Smooth muscle cell (in vitro differentiated cells): Measurements from ENCODE around the gene TPD52L1. TPM values are rescaled to one million over a fixed set of nuclear protein-coding genes. Genes with fewer than 3 reads are reported as not detected.
"Not testable (repeated sequence)": the region's sequence is repeated elsewhere in the genome, so short reads cannot be mapped to it uniquely, and the experiment has no call there.

ENCODE experiments used
- DNase-seq: peaks from one replicate; lab custom pipeline; 2025; ENCODE audit not compliant: unreplicated experiment; lab: John Stamatoyannopoulos, UW
- H2AFZ ChIP-seq: fragments of 200-600 bp; sonication (generic); 2 replicates; pipeline ENCODE4 v1.6.0; 2016; ENCODE audit warnings: antibody characterized with exemption, low read depth, mild to moderate bottlenecking
- H3F3A ChIP-seq: fragments of 200-600 bp; sonication (generic); 2 replicates; pipeline ENCODE4 v1.6.0; 2017; ENCODE audit warnings: antibody characterized with exemption, low read depth
- H3K27ac ChIP-seq: fragments of 200-600 bp; sonication (generic); 2 replicates; pipeline ENCODE4 v1.5.1; 2016; ENCODE audit warnings: low read depth, mild to moderate bottlenecking
- H3K27me3 ChIP-seq: fragments of 200-600 bp; sonication (generic); 2 replicates; pipeline ENCODE4 v1.6.1; 2016; ENCODE audit warnings: low read depth, mild to moderate bottlenecking
- H3K36me3 ChIP-seq: fragments of 200-600 bp; sonication (generic); 2 replicates; pipeline ENCODE4 v1.5.1; 2016; ENCODE audit warnings: low read depth
- H3K4me1 ChIP-seq: fragments of 200-600 bp; sonication (generic); 2 replicates; pipeline ENCODE4 v1.5.1; 2016; ENCODE audit warnings: low read depth
- H3K4me2 ChIP-seq: fragments of 200-600 bp; sonication (generic); 2 replicates; pipeline ENCODE4 v1.6.0; 2016; ENCODE audit warnings: mild to moderate bottlenecking
- H3K4me3 ChIP-seq: fragments of 200-600 bp; sonication (generic); 2 replicates; pipeline ENCODE4 v1.5.1; 2016; ENCODE audit warnings: mild to moderate bottlenecking
- H3K79me2 ChIP-seq: fragments of 200-600 bp; sonication (generic); 2 replicates; pipeline ENCODE4 v1.6.0; 2016; ENCODE audit warnings: low read depth, mild to moderate bottlenecking
- H3K9ac ChIP-seq: fragments of 200-600 bp; sonication (generic); 2 replicates; pipeline ENCODE4 v1.6.0; 2016; ENCODE audit warnings: low read depth
- H3K9me3 ChIP-seq: fragments of 200-600 bp; sonication (generic); replicated peaks from 2 replicates; pipeline ENCODE4 v1.5.1; 2016; ENCODE audit warnings: low read depth
- H4K20me1 ChIP-seq: fragments of 200-600 bp; sonication (generic); 2 replicates; pipeline ENCODE4 v1.6.0; 2016; ENCODE audit warnings: low read depth
- WGBS: methylation state at CpG from one replicate; pipeline ENCODE4 v1.1.7; 2016; ENCODE audit warnings: low lambda C conversion rate; 5-methylcytosine and 5-hydroxymethylcytosine counted together
- polyA plus RNA-seq: library from polyadenylated mRNA; unstranded; fragments of >200 nt; fragmentation: Nextera tagmentation; extraction: Ambion mirVana; gene quantifications from 2 replicates; pipeline ENCODE4 v1.2.1, GENCODE V29; 2016
- total RNA-seq: library from RNA; depleted of rRNA; stranded (reverse); fragments of >200 nt; gene quantifications from 2 replicates; pipeline ENCODE4 v1.2.3, GENCODE V29; 2014
- TF ChIP-seq, protein P1 (sequence below): fragments of 200-600 bp; sonication (generic); IDR thresholded peaks from 2 replicates; pipeline ENCODE4 v1.5.1; 2017; ENCODE audit warnings: borderline replicate concordance, mild to moderate bottlenecking, antibody characterized with exemption; ENCODE audit not compliant: insufficient read depth, poor library complexity, severe bottlenecking

The TPD52L1 gene
- total and polyA plus RNA-seq, 2 experiments from 2014 or later: 15.3 to 65.8 TPM

DNA sequence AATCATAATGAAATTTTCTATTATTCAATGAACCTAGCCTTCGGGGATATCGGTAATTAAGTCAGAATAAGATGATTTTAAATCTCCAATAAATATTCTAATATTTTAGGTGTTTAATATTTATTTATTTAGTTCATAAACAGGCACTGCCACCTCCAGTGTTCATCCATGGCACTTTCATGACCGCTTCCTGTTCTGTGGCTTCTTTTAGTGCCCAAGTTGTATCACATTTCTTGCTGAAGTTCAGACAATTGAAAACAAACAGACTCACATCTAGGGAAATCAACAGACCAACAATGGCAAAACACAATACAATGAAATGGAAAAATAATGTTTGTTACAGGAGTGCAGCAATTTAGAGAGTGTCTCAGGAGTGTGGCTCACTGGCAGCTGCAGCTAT, 122.2 kb downstream of the TPD52L1 start:
- Histone ChIP-seq H3K9me3 (no peaks in the 10 kb centered on the region), H4K20me1 (peaks cover 7% of the 10 kb centered on the region), H3K4me3 (no peak overlapping the region), H3K36me3 (no peaks in the 10 kb centered on the region), H3K27ac (no peak overlapping the region), H3K4me1 (no peaks in the 10 kb centered on the region), H3K9ac (no peak overlapping the region), H3K27me3 (no peaks in the 10 kb centered on the region), H3F3A (no peaks in the 10 kb centered on the region), H2AFZ (no peak overlapping the region), H3K79me2 (no peaks in the 10 kb centered on the region), H3K4me2 (no peak overlapping the region)
- DNase-seq: no peak
- WGBS: 97% methylated on average over 3 of the region's 3 CpGs
- TF ChIP-seq, protein P1, sequence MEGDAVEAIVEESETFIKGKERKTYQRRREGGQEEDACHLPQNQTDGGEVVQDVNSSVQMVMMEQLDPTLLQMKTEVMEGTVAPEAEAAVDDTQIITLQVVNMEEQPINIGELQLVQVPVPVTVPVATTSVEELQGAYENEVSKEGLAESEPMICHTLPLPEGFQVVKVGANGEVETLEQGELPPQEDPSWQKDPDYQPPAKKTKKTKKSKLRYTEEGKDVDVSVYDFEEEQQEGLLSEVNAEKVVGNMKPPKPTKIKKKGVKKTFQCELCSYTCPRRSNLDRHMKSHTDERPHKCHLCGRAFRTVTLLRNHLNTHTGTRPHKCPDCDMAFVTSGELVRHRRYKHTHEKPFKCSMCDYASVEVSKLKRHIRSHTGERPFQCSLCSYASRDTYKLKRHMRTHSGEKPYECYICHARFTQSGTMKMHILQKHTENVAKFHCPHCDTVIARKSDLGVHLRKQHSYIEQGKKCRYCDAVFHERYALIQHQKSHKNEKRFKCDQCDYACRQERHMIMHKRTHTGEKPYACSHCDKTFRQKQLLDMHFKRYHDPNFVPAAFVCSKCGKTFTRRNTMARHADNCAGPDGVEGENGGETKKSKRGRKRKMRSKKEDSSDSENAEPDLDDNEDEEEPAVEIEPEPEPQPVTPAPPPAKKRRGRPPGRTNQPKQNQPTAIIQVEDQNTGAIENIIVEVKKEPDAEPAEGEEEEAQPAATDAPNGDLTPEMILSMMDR: no peak

DNA sequence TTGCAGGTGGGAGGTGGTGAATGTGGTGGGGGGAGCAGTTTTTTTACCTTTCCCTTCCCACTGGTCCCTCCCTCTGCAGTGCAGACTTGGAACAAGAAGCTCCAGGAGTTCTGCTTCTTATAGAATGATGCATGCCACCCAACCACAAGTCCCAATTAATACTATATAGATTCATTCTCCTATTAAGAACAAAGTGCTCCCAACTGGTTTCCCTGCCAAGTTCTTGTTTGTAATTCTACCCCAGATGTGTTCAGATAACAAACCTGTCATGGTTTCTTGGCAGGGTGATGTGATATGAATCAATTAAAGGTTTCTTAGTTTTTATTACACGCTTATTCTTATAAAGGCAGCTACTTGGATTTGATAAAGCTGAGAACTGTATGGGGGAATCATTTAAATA, 124.3 kb downstream of the TPD52L1 start:
- 95% methylated on average over 1 of the region's 1 CpG for WGBS
- no peaks in the 10 kb centered on the region for H3K4me1 ChIP-seq
- no peaks in the 10 kb centered on the region for H3K9me3 ChIP-seq
- no peak overlapping the region for H3K4me2 ChIP-seq
- H3F3A ChIP-seq: no peaks in the 10 kb centered on the region
- H3K4me3 ChIP-seq: no peak overlapping the region
- H3K79me2 ChIP-seq: peaks cover 15% of the 10 kb centered on the region
- no peaks in the 10 kb centered on the region for H3K36me3 ChIP-seq
- H2AFZ ChIP-seq: no peak overlapping the region
- peaks cover 7% of the 10 kb centered on the region for H4K20me1 ChIP-seq
- TF ChIP-seq, protein P1: no peak
- H3K27ac ChIP-seq: no peak overlapping the region
- H3K9ac ChIP-seq: no peak overlapping the region
- H3K27me3 ChIP-seq: no peaks in the 10 kb centered on the region
- no peak for DNase-seq

DNA sequence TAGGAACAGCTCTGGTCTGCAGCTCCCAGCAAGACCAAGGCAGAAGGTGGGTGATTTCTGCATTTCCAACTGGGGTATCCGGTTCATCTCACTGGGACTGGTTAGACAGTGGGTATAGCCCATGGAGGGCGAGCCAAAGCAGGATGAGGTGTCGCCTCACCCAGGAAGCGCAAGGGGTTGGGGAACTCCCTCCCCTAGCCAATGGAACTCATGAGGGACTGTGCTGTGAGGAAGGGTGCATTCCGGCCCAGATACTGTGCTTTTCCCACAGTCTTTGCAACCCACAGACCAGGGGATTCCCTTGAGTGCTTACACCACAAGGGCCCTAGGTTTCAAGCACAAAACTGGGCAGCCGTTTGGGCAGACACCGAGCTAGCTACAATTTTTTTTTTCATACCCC, 126.4 kb downstream of the TPD52L1 start:
- no peak overlapping the region for H3K9ac ChIP-seq
- H3K4me1 ChIP-seq: no peaks in the 10 kb centered on the region
- no peak for DNase-seq
- WGBS: 97% methylated on average over 7 of the region's 7 CpGs
- no peak overlapping the region for H3K27ac ChIP-seq
- H3K79me2 ChIP-seq: peaks cover 25% of the 10 kb centered on the region
- no peaks in the 10 kb centered on the region for H3K36me3 ChIP-seq
- no peak overlapping the region for H3K4me2 ChIP-seq
- H3K27me3 ChIP-seq: no peaks in the 10 kb centered on the region
- H3K9me3 ChIP-seq: no peaks in the 10 kb centered on the region
- H3F3A ChIP-seq: no peaks in the 10 kb centered on the region
- TF ChIP-seq, protein P1: no peak
- H2AFZ ChIP-seq: no peak overlapping the region
- peaks cover 7% of the 10 kb centered on the region for H4K20me1 ChIP-seq
- H3K4me3 ChIP-seq: no peak overlapping the region

DNA sequence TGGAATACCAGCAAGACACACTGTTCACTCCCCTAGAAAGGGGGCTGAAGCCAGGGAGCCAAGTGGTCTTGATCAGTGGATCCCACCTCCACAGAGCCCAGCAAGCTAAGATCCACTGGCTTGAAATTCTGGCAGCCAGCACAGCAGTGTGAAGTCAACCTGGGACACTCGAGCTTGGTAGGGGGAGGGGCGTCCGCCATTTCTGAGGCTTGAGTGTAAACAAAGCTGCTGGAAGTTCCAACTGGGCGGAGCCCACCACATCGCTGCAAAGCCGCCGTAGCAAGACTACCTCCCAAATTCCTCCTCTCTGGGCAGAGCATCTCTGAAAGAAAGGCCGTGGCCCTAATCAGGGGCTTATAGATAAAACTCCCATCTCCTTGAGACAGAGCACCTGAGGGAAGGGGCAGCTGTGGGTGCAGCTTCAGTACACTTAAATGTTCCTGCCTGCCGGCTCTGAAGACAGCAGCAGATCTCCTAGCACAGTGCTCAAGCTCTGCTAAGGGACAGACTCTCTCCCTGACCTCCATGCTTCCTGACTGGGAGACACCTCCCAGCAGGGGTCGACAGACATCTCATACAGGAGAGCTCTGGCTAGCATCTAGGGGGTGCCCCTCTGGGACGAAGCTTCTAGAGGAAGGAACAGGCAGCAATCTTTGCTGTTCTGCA, 126.9 kb downstream of the TPD52L1 start:
- not testable (repeated sequence) for H4K20me1 ChIP-seq, H3K4me3 ChIP-seq, H3F3A ChIP-seq, H3K4me1 ChIP-seq, H3K27ac ChIP-seq, DNase-seq, H3K4me2 ChIP-seq, H3K27me3 ChIP-seq, H2AFZ ChIP-seq, H3K9ac ChIP-seq, H3K36me3 ChIP-seq, H3K9me3 ChIP-seq
- peaks cover 29% of the 10 kb centered on the region for H3K79me2 ChIP-seq
- 90% methylated on average over 11 of the region's 11 CpGs for WGBS

DNA sequence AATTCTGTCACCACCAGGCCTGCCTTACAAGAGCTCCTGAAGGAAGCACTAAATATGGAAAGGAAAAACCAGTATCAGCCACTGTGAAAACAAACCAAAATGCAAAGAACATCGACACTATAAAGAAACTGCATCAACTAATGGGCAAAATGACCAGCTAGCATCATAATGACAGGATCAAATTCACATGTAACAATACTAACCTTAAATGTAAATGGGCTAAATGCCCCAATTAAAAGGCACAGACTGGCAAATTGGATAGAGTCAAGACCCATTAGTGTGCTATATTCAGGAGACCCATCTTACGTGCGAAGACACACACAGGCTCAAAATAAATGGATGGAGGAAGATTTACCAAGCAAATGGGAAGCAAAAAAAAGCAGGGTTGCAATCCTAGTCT, 128.9 kb downstream of the TPD52L1 start:
- H3K4me1 ChIP-seq, H3K4me3 ChIP-seq, H3K27ac ChIP-seq, H2AFZ ChIP-seq, H3K27me3 ChIP-seq, H3K4me2 ChIP-seq, H3K36me3 ChIP-seq, H3K9me3 ChIP-seq, DNase-seq, H3F3A ChIP-seq, H3K9ac ChIP-seq, H4K20me1 ChIP-seq: not testable (repeated sequence)
- WGBS: 96% methylated on average over 3 of the region's 3 CpGs
- peaks cover 42% of the 10 kb centered on the region for H3K79me2 ChIP-seq
